ENCODE results near the gene ZMAT5. TPM values are rescaled to one million over a fixed set of nuclear protein-coding genes. Genes with fewer than 3 reads are reported as not detected.

ZMAT5 gene
- total and polyA plus RNA-seq, 8 donors: 8.3 to 20.7 (median 11.3) TPM

GRCh38 chr22:29790061-29790460 lies 23.3 kb upstream of the ZMAT5 start:
- FAIRE-seq (no peak), DNase-seq (no peak), ATAC-seq (no peak)
- Histone ChIP-seq H3K9me3 (no peaks in the 10 kb centered on the region), H3K27ac (no peak overlapping the region), H3K36me3 (peaks cover 0 to 44% (median 15%) of the 10 kb centered on the region in 3 donors), H3K27me3 (no peaks in the 10 kb centered on the region), H3K4me1 (peaks cover 12 to 26% (median 14%) of the 10 kb centered on the region in 3 donors), H3K4me3 (no peak overlapping the region)
- no peak for TF ChIP-seq CTCF (IDR thresholded peaks at IDR 0.05)
- intact Hi-C loops (cut with DNase I): no loop called here
- WGBS, 2 donors: 82 to 85% methylated on average over 5 of the region's 5 CpGs

DNA sequence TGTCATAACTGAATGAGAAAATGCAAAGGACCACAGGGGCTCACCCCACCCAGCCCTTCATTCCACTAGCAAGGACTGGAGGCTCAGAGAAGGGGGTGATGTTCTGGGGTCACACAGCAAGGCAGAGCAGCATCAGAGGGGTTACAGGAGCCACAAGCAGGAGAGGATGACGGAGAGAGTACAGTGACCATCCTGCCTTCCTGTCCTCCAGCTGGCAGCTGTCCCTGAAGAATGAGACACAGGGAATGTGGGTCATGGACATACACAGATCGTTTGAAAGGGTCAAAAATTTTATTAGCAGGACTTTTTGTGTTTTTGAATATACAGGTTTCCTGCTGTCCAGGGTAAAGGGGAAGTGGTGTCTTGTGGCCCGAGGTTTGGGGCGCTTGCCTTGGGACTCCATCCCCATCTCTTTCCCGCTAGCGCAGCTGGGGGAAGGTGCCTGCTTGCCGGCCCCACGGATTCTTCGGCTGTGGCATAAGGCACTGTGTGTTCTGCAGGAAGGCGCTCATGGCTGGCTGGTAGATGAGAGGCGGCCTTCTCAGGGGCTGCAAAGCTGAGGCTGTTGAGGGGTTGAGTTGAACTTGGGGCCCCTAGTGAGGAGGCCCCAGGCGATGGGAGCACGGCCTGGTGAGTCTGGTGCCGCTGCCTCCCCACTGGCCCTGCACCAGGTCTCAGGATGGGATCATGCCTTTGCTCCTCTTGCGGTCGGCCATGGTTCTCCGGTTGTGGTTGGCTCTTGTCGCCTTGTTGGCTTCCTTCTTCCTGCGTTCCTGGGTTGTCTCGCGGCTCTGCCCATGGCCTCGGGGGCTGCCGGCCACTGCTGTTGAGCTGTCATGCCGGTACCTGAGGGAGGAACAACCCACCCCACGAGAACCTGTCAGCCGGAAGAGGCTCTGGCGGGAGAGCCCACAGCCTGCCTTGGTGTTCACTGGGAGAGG lies 21.8 kb upstream of the ZMAT5 start:
- ATAC-seq (no peak), FAIRE-seq (no peak), DNase-seq (no peak)
- Histone ChIP-seq H3K9me3 (no peaks in the 10 kb centered on the region), H3K4me1 (peaks cover 20 to 37% (median 24%) of the 10 kb centered on the region in 3 donors), H3K27me3 (no peaks in the 10 kb centered on the region), H3K4me3 (no peak overlapping the region), H3K36me3 (peaks cover 0 to 44% (median 15%) of the 10 kb centered on the region in 3 donors), H3K27ac (peak overlapping the region; percentile 22 to 57 (median 42))
- TF ChIP-seq CTCF (IDR thresholded peaks at IDR 0.05): no peak
- WGBS, 2 donors: 90% methylated on average over 27 of the region's 27 CpGs
- intact Hi-C loops (cut with DNase I): no loop called here

DNA sequence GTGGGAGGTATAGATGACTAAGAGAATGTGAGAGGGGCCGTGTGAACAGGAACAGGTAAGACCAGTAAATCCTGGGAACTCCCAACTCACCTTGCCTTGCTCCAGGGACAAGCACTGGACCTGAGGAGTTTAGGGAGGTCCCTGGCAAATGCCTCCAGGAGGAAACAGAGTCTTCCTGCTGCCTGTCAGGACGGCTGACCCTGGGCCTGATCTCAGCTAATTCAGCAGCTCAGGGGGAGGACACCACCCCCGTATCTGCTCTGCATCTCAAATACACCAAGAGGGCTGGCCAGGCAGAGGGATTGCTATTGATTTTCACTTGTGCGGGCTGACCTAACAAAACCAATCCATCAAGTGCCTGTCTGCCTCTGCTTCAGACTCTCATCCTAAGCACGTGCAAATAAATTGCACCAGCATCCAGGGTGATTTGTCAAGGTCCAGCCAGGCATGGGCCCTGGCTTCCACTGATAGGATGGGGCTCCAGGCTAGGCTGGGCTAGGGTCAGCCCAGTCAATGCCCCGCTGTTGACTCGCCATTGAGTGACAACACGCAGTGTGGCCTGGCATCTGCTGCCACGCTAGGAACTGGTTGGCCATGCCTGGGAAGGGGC lies 20.7 kb upstream of the ZMAT5 start:
- intact Hi-C loops (cut with DNase I): no loop called here
- ATAC-seq: peak; percentile 39 to 70 (median 60)

DNA sequence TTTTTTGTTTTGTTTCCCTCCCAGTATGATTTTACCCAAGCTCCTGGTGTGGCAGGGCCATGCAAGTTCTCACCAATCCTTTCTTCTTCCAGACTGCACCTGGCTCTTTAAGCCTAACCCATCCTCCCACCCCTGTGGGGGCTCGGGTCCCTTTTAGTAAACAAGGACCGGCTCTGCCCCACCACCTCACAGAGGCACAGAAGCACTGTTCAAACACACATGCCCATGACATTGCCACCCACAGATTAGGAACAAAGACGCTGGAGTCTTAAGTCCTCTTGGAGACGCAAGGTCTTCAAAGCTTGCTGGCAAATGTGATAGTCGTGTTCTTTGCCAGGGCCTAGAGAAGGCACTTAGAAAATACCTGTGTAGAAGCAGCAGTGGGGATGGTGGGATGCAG lies 19.2 kb upstream of the ZMAT5 start:
- Histone ChIP-seq H3K9me3 (no peaks in the 10 kb centered on the region), H3K27me3 (no peaks in the 10 kb centered on the region), H3K27ac (peak overlapping the region in 1 of 4 donors; percentile 57), H3K4me1 (peaks cover 35 to 55% (median 41%) of the 10 kb centered on the region in 3 donors), H3K36me3 (peaks cover 0 to 21% (median 15%) of the 10 kb centered on the region in 3 donors), H3K4me3 (no peak overlapping the region)
- DNase-seq (no peak), FAIRE-seq (no peak), ATAC-seq (no peak)
- 24 to 26% methylated on average over 5 of the region's 5 CpGs for WGBS, 2 donors
- intact Hi-C loops (cut with DNase I): no loop called here
- TF ChIP-seq CTCF (IDR thresholded peaks at IDR 0.05): no peak

More for the DNA sequence above, 20.7 kb upstream of the ZMAT5 start:
- no peaks in the 10 kb centered on the region for H3K9me3 ChIP-seq
- H3K27me3 ChIP-seq: no peaks in the 10 kb centered on the region
- FAIRE-seq: no peak
- WGBS, 2 donors: 49 to 50% methylated on average over 9 of the region's 9 CpGs
- H3K4me1 ChIP-seq: peaks cover 23 to 40% (median 27%) of the 10 kb centered on the region in 3 donors
- TF ChIP-seq CTCF (IDR thresholded peaks at IDR 0.05): no peak
- H3K4me3 ChIP-seq: no peak overlapping the region
- peak in 4 of 6 donors; percentile 35 to 68 (median 46) for DNase-seq
- peaks cover 0 to 34% (median 15%) of the 10 kb centered on the region in 3 donors for H3K36me3 ChIP-seq
- peak overlapping the region; percentile 22 to 57 (median 42) for H3K27ac ChIP-seq
